ENCODE measurements around the gene PSMC1.

The PSMC1 gene

GRCh38 chr14:90268420-90268819 is 12.1 kb downstream of the PSMC1 start:
- TF ChIP-seq CTCF (IDR thresholded peaks at IDR 0.05; ENCODE audit: control insufficient read depth, extremely low read depth, insufficient read depth) = no peak
- DNase-seq (ENCODE audit: low read depth) = no peak
- no peak overlapping the region for H3K4me3 ChIP-seq (ENCODE audit: low read depth, low read length)

GRCh38 chr14:90272523-90272922 is 16.2 kb downstream of the PSMC1 start:
- TF ChIP-seq CTCF (IDR thresholded peaks at IDR 0.05; ENCODE audit: control insufficient read depth, extremely low read depth, insufficient read depth) = no peak
- no peak overlapping the region for H3K4me3 ChIP-seq (ENCODE audit: low read depth, low read length)
- DNase-seq (ENCODE audit: low read depth) = no peak

- DNase-seq (ENCODE audit: low read depth) = no peak
- H3K4me3 ChIP-seq (ENCODE audit: low read depth, low read length) = no peak overlapping the region
- TF ChIP-seq CTCF (IDR thresholded peaks at IDR 0.05; ENCODE audit: control insufficient read depth, extremely low read depth, insufficient read depth) = no peak
Measured at GRCh38 chr14:90273532-90273931, 17.2 kb downstream of the PSMC1 start.

GRCh38 chr14:90274019-90274418 is 17.7 kb downstream of the PSMC1 start:
- H3K4me3 ChIP-seq (ENCODE audit: low read depth, low read length) = no peak overlapping the region
- no peak for DNase-seq (ENCODE audit: low read depth)
- TF ChIP-seq CTCF (IDR thresholded peaks at IDR 0.05; ENCODE audit: control insufficient read depth, extremely low read depth, insufficient read depth) = no peak

- H3K4me3 ChIP-seq (ENCODE audit: low read depth, low read length) = no peak overlapping the region
- DNase-seq (ENCODE audit: low read depth) = no peak
- no peak for TF ChIP-seq CTCF (IDR thresholded peaks at IDR 0.05; ENCODE audit: control insufficient read depth, extremely low read depth, insufficient read depth)
Measured at GRCh38 chr14:90274808-90275457, 18.6 kb downstream of the PSMC1 start.

GRCh38 chr14:90275458-90275814 is 19.1 kb downstream of the PSMC1 start:
- no peak for DNase-seq (ENCODE audit: low read depth)
- no peak for TF ChIP-seq CTCF (IDR thresholded peaks at IDR 0.05; ENCODE audit: control insufficient read depth, extremely low read depth, insufficient read depth)
- H3K4me3 ChIP-seq (ENCODE audit: low read depth, low read length) = no peak overlapping the region

- no peak for DNase-seq (ENCODE audit: low read depth)
- no peak overlapping the region for H3K4me3 ChIP-seq (ENCODE audit: low read depth, low read length)
- no peak for TF ChIP-seq CTCF (IDR thresholded peaks at IDR 0.05; ENCODE audit: control insufficient read depth, extremely low read depth, insufficient read depth)
Measured at GRCh38 chr14:90275820-90276219, 19.5 kb downstream of the PSMC1 start.

Data from LNCaP clone FGC (cell line).